Stimulated activated naive B cell treated with anti-CD40 and anti-IgM and Interleukin-4, amounts not matched to agents 10 μg/mL and 1 μg/mL and 100 μg/mL, for 72 hours (primary cell): Measurements from ENCODE around the gene CORO2B.
A peak's percentile ranks its signal among the peaks of the same experiment; 100 is the strongest.

Source experiments
- ATAC-seq, 2 donors: fragments of 150-1000 bp; cut with Tn5 transposase; replicated peaks; 2 replicates each; pipeline ENCODE4 v1.10.0; 2021; ENCODE audit warnings: moderate library complexity in 1 of 2
- DNase-seq: peaks from one replicate; pipeline ENCODE4 v3.0.0; 2021
- H3K27ac Mint-ChIP-seq: one replicate; pipeline ENCODE4 v1.8.0; 2022; ENCODE audit warnings: mild to moderate bottlenecking, mixed read lengths
- H3K27me3 Mint-ChIP-seq, 2 donors: one replicate each; pipeline ENCODE4 v1.8.0; 2022; ENCODE audit warnings: mixed read lengths in 2 of 2
- H3K36me3 Mint-ChIP-seq, 2 donors: one replicate each; pipeline ENCODE4 v1.8.0; 2022; ENCODE audit warnings: mixed read lengths in 2 of 2, mild to moderate bottlenecking in 1 of 2
- H3K4me1 Mint-ChIP-seq, 2 donors: one replicate each; pipeline ENCODE4 v1.8.0; 2022; ENCODE audit warnings: mixed read lengths in 2 of 2, mild to moderate bottlenecking in 1 of 2
- H3K4me3 Mint-ChIP-seq, 2 donors: one replicate each; pipeline ENCODE4 v1.8.0; 2022; ENCODE audit warnings: mild to moderate bottlenecking in 2 of 2, mixed read lengths in 2 of 2, moderate library complexity in 1 of 2
- H3K9me3 Mint-ChIP-seq, 2 donors: one replicate each; pipeline ENCODE4 v1.8.0; 2022; ENCODE audit warnings: mixed read lengths in 2 of 2, mild to moderate bottlenecking in 1 of 2

The CORO2B gene

GRCh38 chr15:68683026-68683425 is 104.2 kb downstream of the CORO2B start:
- no peak overlapping the region for H3K27ac Mint-ChIP-seq
- no peaks in the 10 kb centered on the region for H3K9me3 Mint-ChIP-seq
- peaks cover 0 to under 1% of the 10 kb centered on the region in 2 donors for H3K4me1 Mint-ChIP-seq
- no peaks in the 10 kb centered on the region for H3K36me3 Mint-ChIP-seq
- peaks cover 0 to under 1% of the 10 kb centered on the region in 2 donors for H3K27me3 Mint-ChIP-seq
- ATAC-seq, result no peak
- H3K4me3 Mint-ChIP-seq, result no peak overlapping the region
- no peak for DNase-seq

GRCh38 chr15:68683551-68683950 is 104.8 kb downstream of the CORO2B start:
- H3K27ac Mint-ChIP-seq, result no peak overlapping the region
- H3K36me3 Mint-ChIP-seq, result no peaks in the 10 kb centered on the region
- no peak overlapping the region for H3K4me3 Mint-ChIP-seq
- no peaks in the 10 kb centered on the region for H3K9me3 Mint-ChIP-seq
- H3K27me3 Mint-ChIP-seq, result no peaks in the 10 kb centered on the region
- DNase-seq (no peak), ATAC-seq (no peak)
- no peaks in the 10 kb centered on the region for H3K4me1 Mint-ChIP-seq

- H3K4me1 Mint-ChIP-seq, result no peaks in the 10 kb centered on the region
- no peak for DNase-seq
- H3K27me3 Mint-ChIP-seq, result no peaks in the 10 kb centered on the region
Observed at GRCh38 chr15:68684476-68684875, 105.7 kb downstream of the CORO2B start.

GRCh38 chr15:68687136-68687735 is 108.4 kb downstream of the CORO2B start:
- H3K27ac Mint-ChIP-seq, result no peak overlapping the region

More at GRCh38 chr15:68684476-68684875, 105.7 kb downstream of the CORO2B start:
- no peak overlapping the region for H3K4me3 Mint-ChIP-seq
- H3K9me3 Mint-ChIP-seq, result no peaks in the 10 kb centered on the region
- no peak for ATAC-seq
- no peaks in the 10 kb centered on the region for H3K36me3 Mint-ChIP-seq
- no peak overlapping the region for H3K27ac Mint-ChIP-seq

GRCh38 chr15:68691705-68692104 is 112.9 kb downstream of the CORO2B start:
- ATAC-seq (no peak), DNase-seq (no peak)
- Mint-ChIP-seq H3K4me1 (no peaks in the 10 kb centered on the region), H3K27ac (no peak overlapping the region), H3K27me3 (no peaks in the 10 kb centered on the region), H3K9me3 (no peaks in the 10 kb centered on the region), H3K36me3 (peaks cover 0 to 7% of the 10 kb centered on the region in 2 donors), H3K4me3 (no peak overlapping the region)

More at GRCh38 chr15:68687136-68687735, 108.4 kb downstream of the CORO2B start:
- no peaks in the 10 kb centered on the region for H3K4me1 Mint-ChIP-seq
- no peaks in the 10 kb centered on the region for H3K36me3 Mint-ChIP-seq
- ATAC-seq, result no peak
- no peaks in the 10 kb centered on the region for H3K27me3 Mint-ChIP-seq
- no peak overlapping the region for H3K4me3 Mint-ChIP-seq
- H3K9me3 Mint-ChIP-seq, result no peaks in the 10 kb centered on the region
- no peak for DNase-seq

DNA sequence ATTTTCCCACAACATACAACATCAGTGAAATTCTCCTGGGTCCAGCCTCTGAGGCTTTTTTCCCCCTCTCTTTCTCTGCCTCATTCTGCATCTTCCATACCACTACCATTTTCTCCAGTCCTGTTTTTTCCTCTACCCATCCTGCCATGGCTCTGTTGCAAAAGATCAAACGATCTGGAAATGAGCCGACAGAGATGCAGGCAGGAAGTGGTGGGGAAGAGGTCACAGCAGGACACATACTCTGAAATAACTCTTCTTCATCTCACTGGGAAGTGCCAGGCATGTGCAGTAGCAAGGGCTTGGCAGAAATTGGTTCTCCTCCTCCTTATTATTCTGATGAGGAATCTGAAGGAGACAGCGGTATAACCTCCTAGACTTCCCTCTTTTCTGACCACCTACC is 114.3 kb downstream of the CORO2B start:
- H3K36me3 Mint-ChIP-seq, result peaks cover 0 to 7% of the 10 kb centered on the region in 2 donors
- no peak for ATAC-seq

DNA sequence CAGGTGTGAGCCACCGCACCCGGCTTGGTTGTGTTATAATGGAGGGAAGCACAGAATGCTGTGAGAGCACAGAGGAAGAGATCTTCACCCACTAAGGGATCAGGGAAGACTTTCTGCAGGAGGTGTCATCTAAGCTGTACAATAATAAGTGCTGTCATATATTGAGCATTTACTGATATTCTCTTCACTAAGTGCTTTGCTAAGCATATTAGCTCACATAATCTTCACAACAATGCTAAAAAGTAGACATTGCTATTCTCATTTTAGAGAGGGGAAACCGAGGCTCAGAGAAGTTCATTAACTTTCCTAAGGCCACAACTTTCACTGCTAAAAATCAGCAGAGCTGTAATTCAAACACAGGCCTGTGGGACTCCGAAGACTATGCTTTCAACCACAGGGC is 115.3 kb downstream of the CORO2B start:
- no peaks in the 10 kb centered on the region for H3K27me3 Mint-ChIP-seq
- no peaks in the 10 kb centered on the region for H3K9me3 Mint-ChIP-seq
- no peaks in the 10 kb centered on the region for H3K4me1 Mint-ChIP-seq
- no peak for DNase-seq
- ATAC-seq, result no peak
- H3K27ac Mint-ChIP-seq, result no peak overlapping the region
- H3K36me3 Mint-ChIP-seq, result peaks cover 0 to 7% of the 10 kb centered on the region in 2 donors
- no peak overlapping the region for H3K4me3 Mint-ChIP-seq

More for the DNA sequence above, 114.3 kb downstream of the CORO2B start:
- Mint-ChIP-seq H3K27me3 (no peaks in the 10 kb centered on the region), H3K4me3 (no peak overlapping the region), H3K4me1 (no peaks in the 10 kb centered on the region), H3K9me3 (no peaks in the 10 kb centered on the region), H3K27ac (no peak overlapping the region)
- no peak for DNase-seq

- DNase-seq, result no peak
- no peak for ATAC-seq
- Mint-ChIP-seq H3K9me3 (no peaks in the 10 kb centered on the region), H3K4me1 (no peaks in the 10 kb centered on the region), H3K27ac (no peak overlapping the region), H3K4me3 (no peak overlapping the region), H3K36me3 (peaks cover 0 to 7% of the 10 kb centered on the region in 2 donors), H3K27me3 (no peaks in the 10 kb centered on the region)
Observed at GRCh38 chr15:68695061-68695595, 116.3 kb downstream of the CORO2B start.

GRCh38 chr15:68696414-68697363 is 117.9 kb downstream of the CORO2B start:
- Mint-ChIP-seq H3K4me1 (no peaks in the 10 kb centered on the region), H3K27ac (no peak overlapping the region), H3K9me3 (no peaks in the 10 kb centered on the region), H3K27me3 (no peaks in the 10 kb centered on the region), H3K36me3 (peaks cover 0 to 11% of the 10 kb centered on the region in 2 donors), H3K4me3 (no peak overlapping the region)
- no peak for ATAC-seq
- no peak for DNase-seq

DNA sequence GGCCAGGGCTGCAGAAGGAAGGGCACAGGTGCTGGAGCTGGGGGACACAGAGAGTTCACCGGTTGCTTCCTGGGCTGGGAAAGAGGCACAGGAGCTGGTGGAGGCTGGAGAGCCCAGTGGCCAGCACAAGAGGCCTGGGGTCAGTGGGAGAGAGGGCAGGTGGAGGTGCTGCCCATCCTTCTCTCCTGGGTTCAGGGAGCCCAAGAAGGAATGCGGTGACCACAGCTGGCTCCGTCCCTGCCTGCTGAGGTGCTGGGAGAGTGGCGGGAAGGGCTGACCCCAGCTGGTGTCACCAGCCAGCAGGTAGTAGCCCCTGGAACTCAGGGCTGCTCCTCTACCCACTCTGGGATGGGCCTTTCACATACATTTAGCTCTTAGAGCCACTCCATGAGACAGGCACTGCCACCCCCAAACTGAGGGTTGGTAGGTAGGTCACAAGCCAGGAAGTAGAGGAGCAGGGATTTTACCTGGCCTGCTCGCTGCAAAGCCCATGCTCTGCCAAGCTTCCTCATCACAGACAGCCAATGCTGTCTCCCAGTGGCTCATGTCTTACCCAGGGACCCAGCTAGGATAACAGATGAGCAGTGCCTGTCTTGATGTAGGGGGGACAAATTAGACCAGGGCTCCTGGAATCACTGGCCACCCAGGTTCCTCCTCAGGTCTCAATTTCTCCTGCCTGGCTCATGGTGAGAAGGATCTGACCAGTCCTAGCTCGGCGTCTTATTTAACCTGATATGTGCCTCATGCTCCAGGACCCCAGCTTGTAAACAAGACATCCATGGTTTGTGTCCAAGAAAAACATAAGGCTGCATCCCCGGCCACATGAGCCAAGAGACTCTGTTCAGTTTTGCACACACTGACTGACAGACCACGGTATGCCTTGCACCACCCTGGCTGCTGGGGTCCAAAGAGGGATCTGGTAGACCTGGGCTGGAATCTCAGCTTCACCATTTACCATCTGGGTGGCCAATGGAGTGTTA is 119.2 kb downstream of the CORO2B start:
- Mint-ChIP-seq H3K27ac (no peak overlapping the region), H3K4me1 (no peaks in the 10 kb centered on the region), H3K27me3 (no peaks in the 10 kb centered on the region), H3K9me3 (no peaks in the 10 kb centered on the region), H3K36me3 (peaks cover 0 to 11% of the 10 kb centered on the region in 2 donors), H3K4me3 (no peak overlapping the region)
- ATAC-seq, result no peak
- no peak for DNase-seq

GRCh38 chr15:68698708-68699107 is 119.9 kb downstream of the CORO2B start:
- Mint-ChIP-seq H3K4me3 (no peak overlapping the region), H3K27ac (peak overlapping the region; percentile 26), H3K4me1 (no peaks in the 10 kb centered on the region), H3K9me3 (no peaks in the 10 kb centered on the region), H3K27me3 (no peaks in the 10 kb centered on the region), H3K36me3 (peaks cover 0 to 11% of the 10 kb centered on the region in 2 donors)
- no peak for ATAC-seq
- DNase-seq, result no peak

GRCh38 chr15:68699124-68699880 is 120.5 kb downstream of the CORO2B start:
- Mint-ChIP-seq H3K27me3 (no peaks in the 10 kb centered on the region), H3K9me3 (no peaks in the 10 kb centered on the region), H3K4me1 (no peaks in the 10 kb centered on the region), H3K4me3 (no peak overlapping the region), H3K27ac (no peak overlapping the region), H3K36me3 (peaks cover 0 to 11% of the 10 kb centered on the region in 2 donors)
- DNase-seq (no peak), ATAC-seq (no peak)

- H3K27me3 Mint-ChIP-seq, result no peaks in the 10 kb centered on the region
Observed at GRCh38 chr15:68699881-68700454, 121.2 kb downstream of the CORO2B start.

More at GRCh38 chr15:68699881-68700454, 121.2 kb downstream of the CORO2B start:
- Mint-ChIP-seq H3K4me1 (no peaks in the 10 kb centered on the region), H3K9me3 (no peaks in the 10 kb centered on the region), H3K27ac (peak overlapping the region; percentile 59), H3K4me3 (no peak overlapping the region), H3K36me3 (peaks cover 0 to 11% of the 10 kb centered on the region in 2 donors)
- no peak for DNase-seq
- no peak for ATAC-seq
